ENCODE results near the gene FAM107A. TPM values are rescaled to one million over a fixed set of nuclear protein-coding genes. Genes with fewer than 3 reads are reported as not detected.

The FAM107A gene
- total and polyA plus RNA-seq, 2 of the 13 experiments (the other 11 are each of a cell fraction or from before 2014, with no cell fraction given), result not detected

- CTCF ChIA-PET (ENCODE audit: low intra/inter-chr PET ratio, low total read pairs), result no interaction called here
- H4K20me1 ChIP-seq (ENCODE audit: insufficient read depth, low read length), result no peaks in the 10 kb centered on the region
- 44% methylated on average over 3 of the region's 6 CpGs for WGBS (ENCODE audit: low lambda C conversion rate)
- peaks cover 0 to 3% of the 10 kb centered on the region in 2 experiments; a peak in 2 of 5 replicates for H3K27me3 ChIP-seq (ENCODE audit: control insufficient read depth in 1 of 2, insufficient read depth in 2 of 2, low read length in 2 of 2)
- H3K9ac ChIP-seq (ENCODE audit: insufficient read depth, low read depth, low read length), result no peak overlapping the region
- in situ Hi-C loops (cut with HindIII; ENCODE audit: extremely low pct_ligation_motif_present, low pct_unique_long_range_greater_than_20kb), result no loop called here
- no peaks in the 10 kb centered on the region for H3K79me2 ChIP-seq (ENCODE audit: insufficient read depth, low read length)
- BruUV-seq (replicated peaks), result no TSS peak
- no peaks in the 10 kb centered on the region for H3K36me3 ChIP-seq (replicated peaks in 1 of 2; ENCODE audit: control insufficient read depth in 1 of 2, insufficient read depth in 2 of 2, low read length in 2 of 2)
- no peak overlapping the region for H2AFZ ChIP-seq (ENCODE audit: low read length)
- TF ChIP-seq MTA1 (CRISPR knock-in tag; IDR thresholded peaks at IDR 0.05; ENCODE audit: borderline replicate concordance) (no peak), ZNF292 (CRISPR knock-in tag; IDR thresholded peaks at IDR 0.05; ENCODE audit: borderline replicate concordance, low read depth) (no peak)
- DNase-seq (ENCODE audit: low spot score), result no peak
- H3K4me3 ChIP-seq (replicated peaks in 1 of 3; ENCODE audit: insufficient read depth in 1 of 3, low read depth in 2 of 3, low read length in 3 of 3), result no peak overlapping the region
- intact Hi-C loops (cut with micrococcal nuclease; ENCODE audit: unreplicated experiment), result no loop called here
- FAIRE-seq, result no peak
- no peak overlapping the region for H3K4me2 ChIP-seq (ENCODE audit: low read depth, low read length)
- POLR2A ChIA-PET, result no interaction called here
- H3K4me1 ChIP-seq (ENCODE audit: insufficient read depth, low read length), result no peaks in the 10 kb centered on the region
- no peak overlapping the region for H3K27ac ChIP-seq (ENCODE audit: extremely low read length, insufficient read depth, low read length)
- no peak for ATAC-seq
- no peaks in the 10 kb centered on the region for H3K9me3 ChIP-seq (ENCODE audit: low read length)
Measured at GRCh38 chr3:58604031-58604430, 26.8 kb upstream of the FAM107A start.

GRCh38 chr3:58603606-58604005, 26.4 kb upstream of the FAM107A start:
- POLR2A ChIA-PET, result no interaction called here
- CTCF ChIA-PET (ENCODE audit: low intra/inter-chr PET ratio, low total read pairs), result no interaction called here
- Histone ChIP-seq H3K4me2 (ENCODE audit: low read depth, low read length) (no peak overlapping the region), H3K9ac (ENCODE audit: insufficient read depth, low read depth, low read length) (no peak overlapping the region), H4K20me1 (ENCODE audit: insufficient read depth, low read length) (no peaks in the 10 kb centered on the region), H2AFZ (ENCODE audit: low read length) (no peak overlapping the region), H3K27ac (ENCODE audit: extremely low read length, insufficient read depth, low read length) (no peak overlapping the region), H3K4me3 (replicated peaks in 1 of 3; ENCODE audit: insufficient read depth in 1 of 3, low read depth in 2 of 3, low read length in 3 of 3) (no peak overlapping the region), H3K36me3 (replicated peaks in 1 of 2; ENCODE audit: control insufficient read depth in 1 of 2, insufficient read depth in 2 of 2, low read length in 2 of 2) (no peaks in the 10 kb centered on the region), H3K79me2 (ENCODE audit: insufficient read depth, low read length) (no peaks in the 10 kb centered on the region), H3K9me3 (ENCODE audit: low read length) (no peaks in the 10 kb centered on the region), H3K27me3 (ENCODE audit: control insufficient read depth in 1 of 2, insufficient read depth in 2 of 2, low read length in 2 of 2) (peaks cover 0 to 3% of the 10 kb centered on the region in 2 experiments; a peak in 2 of 5 replicates), H3K4me1 (ENCODE audit: insufficient read depth, low read length) (no peaks in the 10 kb centered on the region)
- intact Hi-C loops (cut with micrococcal nuclease; ENCODE audit: unreplicated experiment) (no loop called here), in situ Hi-C loops (cut with HindIII; ENCODE audit: extremely low pct_ligation_motif_present, low pct_unique_long_range_greater_than_20kb) (no loop called here)
- TF ChIP-seq ZMAT3 (CRISPR knock-in tag; conservative IDR thresholded peaks at IDR 0.05) (no peak), THAP7 (CRISPR knock-in tag; IDR thresholded peaks at IDR 0.05) (no peak), ZNF12 (CRISPR knock-in tag; IDR thresholded peaks at IDR 0.05) (no peak), ZNF614 (CRISPR knock-in tag; IDR thresholded peaks at IDR 0.05; ENCODE audit: borderline replicate concordance) (no peak)
- DNase-seq (ENCODE audit: low spot score), result no peak
- FAIRE-seq, result no peak
- BruUV-seq (replicated peaks), result no TSS peak
- ATAC-seq, result no peak

Data from HepG2 (cell line).